NB4 (cell line): ENCODE data around the gene FANCD2.
A peak's percentile ranks its signal among the peaks of the same experiment; 100 is the strongest.
"Not testable (repeated sequence)": the region's sequence is repeated elsewhere in the genome, so short reads cannot be mapped to it uniquely, and the experiment has no call there.

Experiments
- DNase-seq: peaks from one replicate; pipeline ENCODE4 v3.0.0; 2010; ENCODE audit warnings: low read depth
- H3K4me3 ChIP-seq: one replicate; pipeline ENCODE4 v1.5.1; 2011; ENCODE audit warnings: mild to moderate bottlenecking, low read depth, low read length, moderate library complexity
- CTCF ChIP-seq: IDR thresholded peaks from one replicate; pipeline ENCODE4 v1.5.1; 2012; ENCODE audit warnings: low read depth, low read length
- MAX ChIP-seq: IDR thresholded peaks from 2 replicates; pipeline ENCODE4 v1.6.1; 2011; ENCODE audit warnings: low read depth, low read length
- MYC ChIP-seq: IDR thresholded peaks from 2 replicates; pipeline ENCODE4 v1.6.1; 2011; ENCODE audit warnings: low read depth, low read length
- POLR2A ChIP-seq: IDR thresholded peaks from 2 replicates; pipeline ENCODE4 v1.6.1; 2011; ENCODE audit warnings: mild to moderate bottlenecking; ENCODE audit not compliant: insufficient read length; ENCODE audit errors: extremely low read depth

Gene FANCD2

GRCh38 chr3:10006762-10007090 lies 19.5 kb upstream of the FANCD2 start:
- no peak for TF ChIP-seq POLR2A
- no peak for TF ChIP-seq MYC
- no peak for TF ChIP-seq MAX
- TF ChIP-seq CTCF, result no peak
- DNase-seq, result no peak
- H3K4me3 ChIP-seq, result no peak overlapping the region

- TF ChIP-seq MAX, result no peak
- TF ChIP-seq CTCF, result no peak
- TF ChIP-seq POLR2A, result no peak
- no peak for DNase-seq
- no peak overlapping the region for H3K4me3 ChIP-seq
Measured at GRCh38 chr3:10007126-10007782, 19.0 kb upstream of the FANCD2 start.

- DNase-seq, H3K4me3 ChIP-seq: not testable (repeated sequence)
Measured at GRCh38 chr3:10008216-10008587, 18.0 kb upstream of the FANCD2 start.

GRCh38 chr3:10008588-10009344 lies 17.5 kb upstream of the FANCD2 start:
- TF ChIP-seq MYC (no peak), POLR2A (no peak)
- DNase-seq, result no peak

GRCh38 chr3:10010421-10010877 lies 15.8 kb upstream of the FANCD2 start:
- peak overlapping the region; percentile 40 for H3K4me3 ChIP-seq
- TF ChIP-seq POLR2A (no peak), MYC (no peak), MAX (no peak), CTCF (no peak)
- peak; percentile 25 for DNase-seq

More at GRCh38 chr3:10008588-10009344, 17.5 kb upstream of the FANCD2 start:
- H3K4me3 ChIP-seq, result no peak overlapping the region

- H3K4me3 ChIP-seq, result peak overlapping the region; percentile 40
- no peak for TF ChIP-seq POLR2A
- peak; percentile 90 for DNase-seq
Measured at GRCh38 chr3:10010878-10011465, 15.3 kb upstream of the FANCD2 start.

- H3K4me3 ChIP-seq, result no peak overlapping the region
- TF ChIP-seq MYC (no peak), MAX (no peak), CTCF (no peak), POLR2A (no peak)
- DNase-seq, result no peak
Measured at GRCh38 chr3:10011631-10012030, 14.6 kb upstream of the FANCD2 start.
